HepG2 (cell line): Measurements from ENCODE around the gene MGMT. TPM values are rescaled to one million over a fixed set of nuclear protein-coding genes. Genes with fewer than 3 reads are reported as not detected.

Experiments used
- ARID5B ChIP-seq: IDR thresholded peaks from 2 replicates; pipeline ENCODE4 v1.4.0; 2020; ENCODE audit warnings: mild to moderate bottlenecking, missing genetic modification reagents
- ARNT2 ChIP-seq: sonication (generic); formaldehyde crosslinking; IDR thresholded peaks from 2 replicates; pipeline ENCODE4 v1.8.0; 2022; ENCODE audit warnings: mild to moderate bottlenecking, low read depth, missing genetic modification reagents, moderate library complexity
- BRD4 ChIP-seq: sonication (generic); formaldehyde crosslinking; IDR thresholded peaks from 2 replicates; pipeline ENCODE4 v1.4.0; 2020; ENCODE audit warnings: missing genetic modification reagents
- DNMT1 ChIP-seq: sonication (generic); formaldehyde crosslinking; IDR thresholded peaks from 2 replicates; pipeline ENCODE4 v1.5.1; 2020; ENCODE audit warnings: mild to moderate bottlenecking, missing genetic modification reagents
- FOXK1 ChIP-seq: sonication (generic); formaldehyde crosslinking; IDR thresholded peaks from 2 replicates; pipeline ENCODE4 v1.4.0; 2020; ENCODE audit warnings: low read depth, missing genetic modification reagents, borderline replicate concordance
- FOXP4 ChIP-seq: sonication (generic); formaldehyde crosslinking; IDR thresholded peaks from 2 replicates; pipeline ENCODE4 v1.4.0; 2020; ENCODE audit warnings: missing genetic modification reagents
- HOXA3 ChIP-seq: sonication (generic); formaldehyde crosslinking; IDR thresholded peaks from 2 replicates; pipeline ENCODE4 v1.5.0; 2020; ENCODE audit warnings: missing genetic modification reagents
- NCOR1 ChIP-seq: fragments of 200-600 bp; sonication (generic); IDR thresholded peaks from 2 replicates; pipeline ENCODE4 v1.7.0; 2017; ENCODE audit warnings: antibody characterized with exemption, low read length, borderline replicate concordance
- NR3C1 ChIP-seq: sonication (generic); formaldehyde crosslinking; IDR thresholded peaks from 2 replicates; pipeline ENCODE4 v1.4.0; 2020; ENCODE audit warnings: missing genetic modification reagents
- RBM22 ChIP-seq: fragments of 200-400 bp; formaldehyde crosslinking; optimal IDR thresholded peaks from 2 replicates; pipeline ENCODE3; 2017; ENCODE audit warnings: mild to moderate bottlenecking, low read length, moderate library complexity
- RNF2 ChIP-seq: fragments of 450-650 bp; conservative IDR thresholded peaks from 2 replicates; pipeline ENCODE4 v1.6.1; 2016; ENCODE audit warnings: low read depth
- RXRA ChIP-seq: sonication (generic); formaldehyde crosslinking; IDR thresholded peaks from 2 replicates; pipeline ENCODE4 v1.5.1; 2020; ENCODE audit warnings: missing genetic modification reagents
- SKI ChIP-seq: fragments of 450-650 bp; IDR thresholded peaks from one replicate; pipeline ENCODE4 v1.6.1; 2018; ENCODE audit warnings: mild to moderate bottlenecking; ENCODE audit not compliant: partially characterized antibody
- TBX2 ChIP-seq: sonication (generic); formaldehyde crosslinking; IDR thresholded peaks from 2 replicates; pipeline ENCODE4 v1.5.0; 2020; ENCODE audit warnings: missing genetic modification reagents, mild to moderate bottlenecking, borderline replicate concordance
- TCF7L2 ChIP-seq: IDR thresholded peaks from 2 replicates; pipeline ENCODE4 v1.6.1; 2011; ENCODE audit warnings: mild to moderate bottlenecking, low read depth, low read length, moderate library complexity
- TERF1 ChIP-seq: sonication (generic); formaldehyde crosslinking; IDR thresholded peaks from 2 replicates; pipeline ENCODE4 v1.8.0; 2022; ENCODE audit warnings: mild to moderate bottlenecking, missing genetic modification reagents, moderate library complexity
- THYN1 ChIP-seq: sonication (generic); formaldehyde crosslinking; IDR thresholded peaks from 2 replicates; pipeline ENCODE4 v1.8.1; 2023; ENCODE audit warnings: low read depth, mild to moderate bottlenecking, moderate library complexity, missing genetic modification reagents, borderline replicate concordance
- U2AF1 ChIP-seq: fragments of 200-400 bp; formaldehyde crosslinking; optimal IDR thresholded peaks from 2 replicates; pipeline ENCODE3; 2017; ENCODE audit warnings: mild to moderate bottlenecking, low read depth, low read length
- ZNF224 ChIP-seq: sonication (generic); formaldehyde crosslinking; IDR thresholded peaks from 2 replicates; pipeline ENCODE4 v1.5.0; 2020; ENCODE audit warnings: mild to moderate bottlenecking, missing genetic modification reagents
- ZNF232 ChIP-seq: sonication (generic); formaldehyde crosslinking; IDR thresholded peaks from 2 replicates; pipeline ENCODE4 v1.4.0; 2020; ENCODE audit warnings: missing genetic modification reagents, borderline replicate concordance
- ZNF451 ChIP-seq: sonication (generic); formaldehyde crosslinking; IDR thresholded peaks from 2 replicates; pipeline ENCODE4 v1.5.0; 2020; ENCODE audit warnings: mild to moderate bottlenecking, missing genetic modification reagents
- ZNF513 ChIP-seq: sonication (generic); formaldehyde crosslinking; conservative IDR thresholded peaks from 2 replicates; pipeline ENCODE4 v1.5.0; 2020; ENCODE audit warnings: missing genetic modification reagents
- ZNF607 ChIP-seq: sonication (generic); formaldehyde crosslinking; IDR thresholded peaks from 2 replicates; pipeline ENCODE4 v1.5.1; 2020; ENCODE audit warnings: missing genetic modification reagents, mild to moderate bottlenecking, borderline replicate concordance
- ZNF674 ChIP-seq: sonication (generic); formaldehyde crosslinking; IDR thresholded peaks from 2 replicates; pipeline ENCODE4 v1.5.0; 2020; ENCODE audit warnings: low read depth, mild to moderate bottlenecking, missing genetic modification reagents
- polyA plus RNA-seq, 8 experiments: library from polyadenylated mRNA; depleted of rRNA in 3 of 8; stranded (reverse) in 7 of 8; unstranded in 1 of 8; fragments of >200 nt; fragmentation: Illumina TruSeq in 4 of 8; extraction: Trizol in 4 of 8; gene quantifications; 2 replicates each; pipeline versions ENCODE4 v1.2.1 to v1.2.3, GENCODE V29; 2011 to 2016; ENCODE audit warnings: low read depth in 4 of 8, missing spikeins in 1 of 8, mixed read lengths in 1 of 8; ENCODE audit not compliant: insufficient read depth in 1 of 8
- total RNA-seq, 5 experiments: library from RNA; depleted of rRNA; stranded (reverse); fragments of >200 nt; fragmentation: Illumina TruSeq; extraction: Trizol; gene quantifications; 2 replicates each; pipeline ENCODE4 v1.2.3, GENCODE V29; 2016; ENCODE audit warnings: low read depth in 1 of 5

The MGMT gene
- total and polyA plus RNA-seq, 2 of the 13 experiments (the other 11 are each of a cell fraction or from before 2014, with no cell fraction given) = 12.0 to 19.5 TPM

- TF ChIP-seq DNMT1 (CRISPR knock-in tag) (no peak), ZNF674 (CRISPR knock-in tag) (no peak), TCF7L2 (no peak), TERF1 (no peak), RXRA (CRISPR knock-in tag) (peak; percentile 96; the same call in 1 of the 2 replicates), U2AF1 (no peak), ZNF607 (CRISPR knock-in tag) (no peak), ZNF232 (CRISPR knock-in tag) (no peak), ZNF513 (no peak), THYN1 (CRISPR knock-in tag) (no peak), FOXK1 (CRISPR knock-in tag) (peak; percentile 43; the same call in 1 of the 2 replicates), RNF2 (no peak), ARNT2 (CRISPR knock-in tag) (no peak), FOXP4 (CRISPR knock-in tag) (peak; percentile 65), ZNF451 (CRISPR knock-in tag) (no peak), SKI (peak; percentile 90), RBM22 (no peak), NCOR1 (peak; percentile 84; the same call in 1 of the 2 replicates), ZNF224 (no peak), TBX2 (CRISPR knock-in tag) (peak; percentile 67; the same call in 1 of the 2 replicates), HOXA3 (CRISPR knock-in tag) (peak; percentile 13; the same call in 1 of the 2 replicates), NR3C1 (CRISPR knock-in tag) (no peak), ARID5B (peak; percentile 87), BRD4 (CRISPR knock-in tag) (no peak)
Observed at GRCh38 chr10:129642427-129642826, 175.4 kb downstream of the MGMT start (continued).
